Measurements from ENCODE around the gene GTF3C5.
A peak's percentile ranks its signal among the peaks of the same experiment; 100 is the strongest.
"Not testable (repeated sequence)": the region's sequence is repeated elsewhere in the genome, so short reads cannot be mapped to it uniquely, and the experiment has no call there.

Gene GTF3C5

GRCh38 chr9:133030317-133031129 is at the start of gene GTF3C5:
Gene GTF3C5, plus strand, starts transcription at chr9:133030997. Its CDS starts 15 bp downstream, at chr9:133031012.
- peak; percentile 98 for DNase-seq

GRCh38 chr9:132982458-132982857 is 48.3 kb upstream of the GTF3C5 start:
- DNase-seq = no peak

DNA sequence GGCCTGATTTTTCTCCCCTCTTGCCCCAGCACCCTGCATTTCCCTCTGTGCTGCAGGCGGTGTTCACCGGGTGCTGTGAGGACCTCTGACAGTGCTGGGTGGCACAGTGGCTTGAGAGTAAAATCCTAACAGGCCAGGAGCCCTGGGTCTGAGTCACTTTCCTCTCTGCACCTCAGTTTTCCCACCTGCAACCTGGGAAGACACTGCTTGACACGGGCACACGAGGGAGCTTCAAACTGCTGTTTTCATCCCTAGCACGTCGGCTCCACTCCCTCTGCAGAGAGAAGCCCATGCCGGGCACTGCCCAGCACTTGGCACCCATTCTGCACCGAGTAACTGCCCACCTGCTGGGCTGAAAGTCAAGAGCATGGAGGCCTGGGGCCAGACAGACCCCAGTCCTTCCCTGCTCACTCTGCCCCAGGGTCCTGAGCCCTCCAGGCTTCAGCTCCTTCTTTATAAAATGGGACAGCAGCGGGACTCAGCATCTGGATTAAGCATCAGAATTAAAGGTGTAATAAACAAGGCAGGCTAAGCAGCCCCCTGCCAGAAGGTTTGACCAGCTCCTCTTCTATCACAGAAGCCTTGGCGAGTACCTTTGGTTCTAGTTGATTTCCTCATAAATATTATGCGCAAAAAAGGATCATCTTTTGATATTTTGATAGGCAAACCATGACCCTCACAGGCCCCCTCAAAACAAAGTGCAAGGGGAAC is 47.2 kb upstream of the GTF3C5 start:
- DNase-seq = no peak

DNA sequence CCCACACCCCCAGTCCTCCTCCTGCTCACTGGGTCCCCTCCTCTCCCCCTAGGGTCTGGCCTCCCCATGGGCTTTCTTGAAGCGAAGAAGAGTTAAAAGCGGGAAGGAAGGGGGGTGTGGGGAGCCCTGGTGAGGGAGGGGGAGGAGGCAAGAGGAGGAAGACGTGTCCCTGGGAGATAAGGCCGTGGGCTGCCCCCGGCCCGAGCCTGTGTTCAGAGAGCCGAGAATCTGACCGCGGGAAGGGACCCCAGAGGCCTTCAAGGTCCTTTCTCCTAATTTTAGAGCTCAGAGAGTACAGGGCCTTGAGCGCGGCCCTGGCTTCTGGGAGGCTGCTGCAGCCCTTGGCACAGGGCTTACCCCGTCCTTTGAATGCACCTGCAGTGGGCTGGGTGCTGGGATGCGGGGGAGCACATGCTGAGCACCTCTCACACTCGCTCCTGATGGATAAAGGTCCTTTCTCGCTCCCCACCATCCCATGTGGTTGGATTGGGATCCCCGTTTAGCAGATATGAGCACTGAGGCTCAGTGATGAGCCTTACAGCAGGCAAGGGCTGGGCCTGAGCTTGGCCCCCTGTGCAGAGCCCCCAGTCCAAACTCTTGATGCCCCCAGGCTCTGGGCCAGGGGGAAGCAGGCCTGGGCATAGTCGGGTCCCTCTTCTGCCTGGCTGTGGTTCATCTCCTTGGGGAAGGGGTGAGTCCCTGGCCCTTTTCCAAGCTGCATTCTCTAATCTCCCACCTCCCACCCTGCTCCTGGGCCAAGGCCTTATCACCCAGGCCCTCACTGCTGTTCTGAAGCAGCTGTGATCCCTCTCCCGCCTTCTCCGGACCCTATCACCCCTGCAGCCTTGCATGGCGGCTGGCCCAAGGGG is 46.4 kb upstream of the GTF3C5 start:
- no peak for DNase-seq

- no peak for DNase-seq
Observed at GRCh38 chr9:132985071-132985350, 45.8 kb upstream of the GTF3C5 start.

- DNase-seq = no peak
Observed at GRCh38 chr9:132985489-132985888, 45.3 kb upstream of the GTF3C5 start.

GRCh38 chr9:132986114-132986513 is 44.7 kb upstream of the GTF3C5 start:
- DNase-seq = no peak

DNA sequence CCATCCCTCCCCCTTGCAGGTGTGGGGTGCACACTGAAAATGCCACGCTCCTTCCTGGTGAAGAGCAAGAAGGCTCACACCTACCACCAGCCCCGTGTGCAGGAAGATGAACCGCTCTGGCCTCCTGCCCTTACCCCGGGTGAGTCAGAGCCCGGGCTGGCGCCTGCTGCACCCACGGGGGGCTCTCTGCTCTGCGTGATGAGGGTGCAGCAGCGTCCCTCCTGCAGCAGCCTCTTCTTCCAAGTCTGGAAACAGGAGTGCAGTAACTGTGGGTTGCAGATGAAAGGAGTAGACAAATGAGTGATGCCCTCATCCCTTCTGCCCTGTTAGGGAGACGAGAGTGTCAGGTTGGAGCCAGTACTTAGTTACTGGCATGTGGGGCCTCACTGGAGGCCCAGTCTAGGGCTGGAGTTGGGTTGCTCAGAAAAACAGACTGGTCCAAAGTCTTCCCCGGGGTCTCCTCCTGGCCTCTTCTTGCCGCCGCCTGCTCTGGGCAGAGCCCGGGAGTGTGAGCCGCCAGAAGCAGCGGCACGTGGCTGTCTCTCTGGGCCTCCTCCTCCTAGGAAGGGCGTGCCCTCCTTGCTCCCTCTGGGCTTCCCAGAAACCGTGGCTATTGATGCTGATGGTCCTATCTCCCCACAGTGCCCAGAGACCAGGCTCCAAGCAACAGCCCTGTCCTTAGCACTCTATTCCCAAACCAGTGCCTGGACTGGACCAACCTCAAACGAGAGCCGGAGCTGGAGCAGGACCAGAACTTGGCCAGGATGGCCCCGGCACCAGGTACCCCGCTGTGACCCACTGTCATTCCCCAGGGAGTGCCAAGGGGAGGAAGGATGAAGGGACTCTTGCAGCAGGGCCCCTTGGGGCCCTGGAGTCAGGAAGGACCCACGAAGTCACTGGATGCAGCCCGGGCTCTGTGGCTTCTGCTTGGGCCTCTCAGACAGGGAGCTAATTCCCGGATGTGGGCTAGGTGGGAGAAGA is 43.9 kb upstream of the GTF3C5 start:
- DNase-seq = no peak

- no peak for DNase-seq
Observed at GRCh38 chr9:132988244-132989013, 42.4 kb upstream of the GTF3C5 start.

DNA sequence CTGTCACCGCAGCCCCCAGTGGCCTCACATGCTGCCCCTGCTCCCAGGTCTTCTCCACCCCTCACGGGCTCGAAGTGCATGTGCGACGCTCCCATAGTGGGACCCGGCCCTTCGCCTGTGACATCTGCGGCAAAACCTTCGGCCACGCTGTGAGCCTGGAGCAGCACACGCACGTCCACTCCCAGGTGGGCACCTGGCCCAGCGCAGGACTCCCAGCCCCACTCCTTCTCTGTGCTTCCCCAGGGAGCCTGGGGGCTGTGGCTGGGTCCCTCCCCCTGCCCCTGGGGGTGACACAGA is 41.8 kb upstream of the GTF3C5 start:
- DNase-seq = no peak

GRCh38 chr9:132989414-132989996 is 41.3 kb upstream of the GTF3C5 start:
- no peak for DNase-seq

- DNase-seq = not testable (repeated sequence)
Observed at GRCh38 chr9:132989998-132990557, 40.7 kb upstream of the GTF3C5 start.

DNA sequence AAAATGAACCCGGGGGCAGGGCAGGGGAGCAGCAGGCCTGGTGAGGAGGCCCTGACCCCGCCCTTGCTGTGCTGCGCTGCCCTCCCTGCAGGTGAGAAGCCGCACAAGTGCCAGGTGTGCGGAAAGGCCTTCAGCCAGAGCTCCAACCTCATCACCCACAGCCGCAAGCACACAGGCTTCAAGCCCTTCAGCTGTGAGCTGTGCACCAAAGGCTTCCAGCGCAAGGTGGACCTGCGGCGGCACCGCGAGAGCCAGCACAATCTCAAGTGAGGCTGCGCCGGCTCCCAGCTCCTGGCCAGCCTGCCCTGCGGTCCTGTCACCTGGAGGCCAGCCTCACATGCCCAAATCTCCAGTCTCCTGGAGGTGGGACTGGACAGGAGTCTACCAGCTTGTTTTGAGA is 40.0 kb upstream of the GTF3C5 start:
- no peak for DNase-seq

GRCh38 chr9:132991351-132992300 is 39.2 kb upstream of the GTF3C5 start:
- DNase-seq = no peak

DNA sequence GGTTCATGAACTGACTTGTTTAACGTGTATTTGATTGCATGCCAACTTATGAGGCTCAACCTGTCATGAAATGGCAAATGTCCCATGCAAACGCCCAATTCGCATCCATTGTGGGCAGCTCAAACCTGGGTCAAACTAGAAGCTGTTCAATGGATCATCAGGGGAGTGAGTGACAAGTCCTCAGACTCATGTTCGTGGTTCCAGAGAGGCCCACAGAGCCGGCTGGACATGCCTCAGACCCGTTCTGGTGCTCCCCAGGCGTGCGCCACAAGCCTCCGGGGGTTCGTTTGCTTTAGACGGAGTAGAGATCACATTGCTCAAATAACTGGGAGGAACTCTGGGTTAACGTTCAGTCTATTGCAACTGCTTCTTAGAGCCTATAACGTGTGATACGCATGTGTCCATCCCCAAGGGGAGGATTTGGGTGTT is 37.3 kb upstream of the GTF3C5 start:
- no peak for DNase-seq

DNA sequence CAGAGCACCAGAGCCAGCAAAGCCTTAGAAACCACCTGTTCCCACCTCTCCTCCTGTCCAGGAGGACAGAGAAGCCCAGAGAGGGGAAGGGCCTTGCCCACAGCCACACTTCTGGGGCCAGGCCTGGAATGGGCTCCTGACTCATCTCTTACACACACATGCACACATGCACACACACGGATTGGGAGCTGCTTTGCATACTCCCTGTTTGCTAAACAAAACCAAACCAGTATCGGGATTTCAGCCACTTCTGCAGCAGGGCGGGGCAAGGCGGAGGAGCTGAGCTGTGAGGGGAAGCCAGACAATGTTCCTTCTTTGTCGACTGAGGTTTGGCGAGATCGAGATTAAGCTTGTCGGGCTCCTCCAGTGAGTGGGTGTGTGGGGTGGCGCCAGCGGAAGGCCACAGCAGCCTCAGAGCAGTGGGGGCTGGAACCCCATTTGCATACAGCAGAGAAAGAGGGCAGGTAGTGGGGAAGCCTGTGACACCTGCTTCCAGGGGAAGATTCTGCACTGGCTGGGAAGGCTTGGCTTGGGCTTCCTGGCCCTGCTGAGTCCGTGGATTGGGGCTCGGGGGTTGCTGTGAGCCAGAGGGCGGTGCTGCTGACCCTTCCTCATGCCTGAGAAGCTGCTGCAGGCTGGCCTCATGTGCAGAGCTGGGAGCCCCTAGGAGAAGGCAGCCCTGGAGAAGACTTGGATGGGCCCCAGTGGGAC is 36.2 kb upstream of the GTF3C5 start:
- no peak for DNase-seq

GRCh38 chr9:132995121-132995420 is 35.7 kb upstream of the GTF3C5 start:
- DNase-seq = no peak

- no peak for DNase-seq
Observed at GRCh38 chr9:132995879-132996278, 34.9 kb upstream of the GTF3C5 start.

DNA sequence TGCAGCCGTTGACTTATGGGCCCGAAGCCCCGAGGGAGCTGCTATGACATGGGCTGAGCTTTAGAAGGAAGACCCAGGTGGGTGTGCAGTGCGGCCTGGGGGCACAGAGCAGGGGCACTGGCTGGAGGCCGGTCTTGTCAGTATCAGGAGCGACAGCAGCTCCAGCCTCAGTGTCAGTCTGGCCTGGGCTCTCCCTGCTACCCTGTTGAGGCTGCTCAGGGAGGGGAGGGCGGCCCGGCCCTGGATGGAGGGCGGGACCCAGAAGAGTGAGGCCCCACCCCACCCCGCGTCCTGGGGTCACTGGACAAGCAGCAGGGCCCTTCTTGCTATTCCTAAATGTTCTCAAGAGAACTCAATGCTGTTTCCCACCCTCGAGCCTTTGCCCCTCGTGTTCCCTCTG is 34.3 kb upstream of the GTF3C5 start:
- no peak for DNase-seq

Measured in activated CD4-positive, alpha-beta T cell treated with anti-CD3 and anti-CD28 coated beads, Interleukin-2, amount 50 U/mL, for 16 hours (primary cell).